ENCODE data around the gene CLC.
"Not testable (repeated sequence)": the region's sequence is repeated elsewhere in the genome, so short reads cannot be mapped to it uniquely, and the experiment has no call there.

CLC gene

GRCh38 chr19:39729594-39729993, 8.2 kb downstream of the CLC start:
- DNase-seq (ENCODE audit: low read depth), result no peak

- DNase-seq (ENCODE audit: low read depth), result no peak
These were observed 9.8 kb downstream of the CLC start for GRCh38 chr19:39728040-39728439.

DNA sequence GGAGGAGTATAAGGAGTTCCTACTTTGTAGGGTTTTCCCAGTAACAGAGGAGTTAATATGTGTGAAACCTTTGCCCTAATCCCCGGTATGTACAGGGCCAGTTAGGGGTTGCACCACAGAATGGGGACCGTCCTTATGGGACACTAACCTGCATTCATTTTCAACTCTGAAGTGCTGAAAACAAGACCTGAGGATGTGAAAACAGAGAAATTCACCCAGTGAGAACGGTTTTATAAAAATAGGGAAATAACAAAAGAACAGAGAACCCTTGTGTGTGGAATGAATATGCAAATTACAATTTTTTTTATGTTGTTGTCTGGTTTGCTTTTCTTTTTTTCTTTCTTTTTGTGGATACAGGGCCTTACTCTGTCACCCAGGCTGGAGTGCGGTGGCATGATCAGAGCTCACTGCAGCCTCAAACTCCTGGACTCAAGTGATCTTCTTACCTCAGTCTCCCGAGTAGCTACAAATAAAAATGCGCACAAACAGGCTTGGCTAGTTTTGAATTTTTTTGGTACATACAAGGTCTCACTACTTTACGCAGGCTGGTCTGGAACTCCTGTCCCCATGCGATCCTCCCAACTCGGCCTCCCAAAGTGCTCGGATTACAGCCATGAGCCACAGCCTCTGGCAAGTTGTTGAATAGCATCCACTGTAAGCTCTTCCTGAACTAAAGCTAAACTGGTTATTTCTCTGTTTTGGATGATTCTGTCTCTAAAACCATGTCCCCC, 10.6 kb downstream of the CLC start:
- DNase-seq (ENCODE audit: low read depth), result no peak

DNA sequence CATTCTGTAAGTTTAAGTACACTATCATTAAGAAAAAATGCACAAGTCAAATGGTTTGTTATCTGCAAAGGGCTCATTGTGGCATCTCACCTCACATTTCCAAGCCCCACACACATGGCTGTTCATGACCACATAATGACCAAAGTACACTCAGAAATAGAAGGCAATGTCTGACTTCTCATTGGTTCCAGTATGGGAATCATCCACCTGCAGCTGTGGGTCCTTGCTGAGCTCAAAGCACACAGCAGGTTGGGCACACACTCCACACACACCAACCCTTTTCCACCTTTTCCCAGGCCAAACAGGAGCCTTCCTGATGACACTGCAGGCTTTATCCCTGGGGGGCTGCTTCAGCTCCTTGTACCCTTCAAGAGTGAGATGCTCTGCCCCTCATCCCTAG, 11.8 kb downstream of the CLC start:
- no peak for DNase-seq (ENCODE audit: low read depth)

DNA sequence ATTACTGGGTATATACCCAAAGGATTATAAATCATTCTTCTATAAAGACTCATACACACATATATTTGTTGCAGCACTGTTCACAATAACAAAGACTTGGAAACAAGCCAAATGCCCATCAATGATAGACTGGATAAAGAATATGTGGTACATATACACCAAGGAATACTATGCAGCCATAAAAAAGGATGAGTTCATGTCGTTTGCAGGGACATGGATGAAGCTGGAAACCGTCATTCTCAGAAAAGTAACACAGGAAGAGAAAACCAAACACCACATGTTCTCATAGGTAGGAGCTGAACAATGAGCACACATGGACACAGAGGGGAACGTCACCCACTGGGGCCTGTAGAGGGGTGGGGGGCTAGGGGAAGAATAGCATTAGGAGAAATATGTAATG, 17.7 kb downstream of the CLC start:
- DNase-seq (ENCODE audit: low read depth), result not testable (repeated sequence)

DNA sequence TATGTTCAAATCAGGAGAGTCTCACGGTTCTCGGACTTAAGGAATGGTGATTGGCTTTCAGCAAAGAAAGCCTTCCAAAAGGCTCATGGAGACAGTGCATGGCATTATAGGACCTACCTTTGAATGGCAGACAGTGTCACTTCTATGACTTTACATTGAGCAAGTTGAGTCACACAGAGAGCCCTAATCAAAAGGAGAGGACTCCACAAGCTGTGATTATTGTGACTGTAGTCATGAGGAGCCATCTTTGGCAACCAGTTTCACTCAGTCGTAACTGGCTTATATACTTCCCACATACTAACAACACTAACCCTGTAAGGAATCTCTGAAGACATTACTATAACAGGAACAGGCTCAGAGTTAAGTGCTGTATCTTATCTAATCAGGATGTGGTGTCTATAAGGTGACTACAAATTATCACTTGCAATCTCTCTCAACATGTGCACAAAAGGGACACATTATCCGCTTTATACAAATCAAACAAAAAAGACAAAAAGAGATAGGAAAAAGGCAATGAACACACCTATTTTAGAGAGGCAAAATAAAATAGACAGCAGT, 27.4 kb downstream of the CLC start:
- DNase-seq (ENCODE audit: low read depth), result no peak

DNA sequence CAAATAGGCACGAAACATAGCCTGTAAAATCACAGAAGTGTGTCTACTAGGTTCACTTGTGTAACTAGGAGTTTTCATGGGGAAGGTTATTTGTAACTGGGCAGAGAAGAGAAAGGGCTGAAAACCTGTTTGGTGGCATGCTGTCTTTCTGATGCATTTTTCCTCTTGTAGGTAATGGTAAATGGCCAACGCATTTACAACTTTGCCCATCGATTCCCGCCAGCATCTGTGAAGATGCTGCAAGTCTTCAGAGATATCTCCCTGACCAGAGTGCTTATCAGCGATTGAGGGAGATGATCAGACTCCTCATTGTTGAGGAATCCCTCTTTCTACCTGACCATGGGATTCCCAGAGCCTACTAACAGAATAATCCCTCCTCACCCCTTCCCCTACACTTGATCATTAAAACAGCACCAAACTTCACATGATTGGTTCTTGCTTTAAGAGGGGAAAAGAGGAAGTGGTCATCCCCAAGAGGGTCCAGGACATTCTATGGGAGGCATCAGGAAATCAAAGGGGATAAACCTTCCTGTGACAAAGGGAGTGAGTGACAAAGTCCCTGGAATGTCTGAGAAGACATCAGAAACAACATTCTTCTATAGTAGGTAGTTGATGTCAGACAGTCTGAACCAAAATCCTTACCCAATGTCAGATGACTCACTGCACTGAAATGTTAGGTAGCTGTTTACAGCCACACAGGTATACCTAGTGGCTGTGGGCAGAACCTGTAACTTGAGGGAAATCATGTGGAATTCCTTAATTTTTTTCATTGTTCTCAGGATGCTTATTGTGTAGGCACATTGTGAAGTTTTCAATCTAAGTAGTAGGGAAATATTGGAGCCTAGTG, 28.6 kb downstream of the CLC start:
- DNase-seq (ENCODE audit: low read depth), result no peak

DNA sequence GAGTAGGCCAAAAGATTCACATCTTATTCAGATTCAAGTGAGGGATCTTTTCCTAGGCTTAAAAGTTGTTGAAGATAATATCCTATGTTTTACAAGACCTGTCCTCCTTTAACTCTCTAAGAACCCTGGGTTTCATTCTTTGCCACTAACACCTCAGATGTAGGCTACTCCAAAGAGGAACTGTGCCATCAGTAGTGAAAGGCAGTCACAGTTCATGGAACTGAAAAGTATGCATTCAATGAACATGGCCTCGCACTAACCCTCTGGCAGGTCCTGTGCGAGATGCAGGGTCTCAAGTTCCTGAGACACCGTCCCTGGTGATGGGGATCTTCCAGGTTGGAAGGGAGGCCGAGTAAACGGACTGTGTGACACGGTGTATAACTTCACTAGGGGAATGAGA, 29.2 kb downstream of the CLC start:
- DNase-seq (ENCODE audit: low read depth), result no peak

GRCh38 chr19:39705578-39706188, 32.1 kb downstream of the CLC start:
- no peak for DNase-seq (ENCODE audit: low read depth)

- no peak for DNase-seq (ENCODE audit: low read depth)
These were observed 33.4 kb downstream of the CLC start, which contains the start of gene LGALS14 for GRCh38 chr19:39704181-39705044. LGALS14 (plus strand) TSS chr19:39704481; CDS start chr19:39704529, 48 bp downstream.

DNA sequence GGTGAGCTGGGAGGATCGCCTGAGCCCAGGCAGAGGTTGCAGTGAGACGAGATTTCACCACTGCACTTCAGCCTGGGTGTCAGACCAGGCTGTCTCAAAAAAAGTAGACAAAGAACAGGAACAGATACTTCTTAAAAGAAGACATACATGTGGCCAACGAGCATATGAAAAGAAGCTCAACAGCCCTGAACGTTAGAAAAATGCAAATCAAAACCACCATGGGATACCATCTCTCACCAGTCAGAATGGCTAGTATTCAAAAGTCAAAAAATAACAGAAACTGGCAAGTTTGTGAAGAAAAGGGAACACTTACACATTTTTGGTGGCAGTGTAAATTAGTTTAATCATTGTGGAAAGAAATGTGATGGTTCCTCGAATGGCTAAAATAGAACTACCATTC, 36.5 kb downstream of the CLC start:
- DNase-seq (ENCODE audit: low read depth), result no peak

GRCh38 chr19:39698535-39698934, 39.3 kb downstream of the CLC start:
- DNase-seq (ENCODE audit: low read depth), result no peak

GRCh38 chr19:39696387-39696786, 41.4 kb downstream of the CLC start:
- no peak for DNase-seq (ENCODE audit: low read depth)

DNA sequence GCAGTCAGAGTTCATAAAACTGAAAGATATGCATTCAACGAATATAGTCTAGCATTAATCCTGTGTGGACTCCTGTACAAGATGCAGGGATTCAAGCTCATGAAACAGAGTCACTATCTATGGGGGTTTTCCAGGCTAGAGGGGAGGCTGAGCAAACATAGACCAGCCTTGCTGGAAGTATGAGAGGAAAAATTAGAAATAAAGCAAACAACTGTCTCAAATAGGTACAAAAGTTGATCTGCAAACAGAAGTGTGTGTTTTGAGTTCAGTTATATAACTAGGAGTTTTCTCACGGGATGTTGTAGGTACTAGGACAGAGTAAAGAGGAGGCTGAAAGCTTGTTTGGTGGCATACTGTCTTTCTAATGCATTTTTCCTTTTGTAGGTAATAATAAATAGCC, 42.1 kb downstream of the CLC start:
- DNase-seq (ENCODE audit: low read depth), result no peak

DNA sequence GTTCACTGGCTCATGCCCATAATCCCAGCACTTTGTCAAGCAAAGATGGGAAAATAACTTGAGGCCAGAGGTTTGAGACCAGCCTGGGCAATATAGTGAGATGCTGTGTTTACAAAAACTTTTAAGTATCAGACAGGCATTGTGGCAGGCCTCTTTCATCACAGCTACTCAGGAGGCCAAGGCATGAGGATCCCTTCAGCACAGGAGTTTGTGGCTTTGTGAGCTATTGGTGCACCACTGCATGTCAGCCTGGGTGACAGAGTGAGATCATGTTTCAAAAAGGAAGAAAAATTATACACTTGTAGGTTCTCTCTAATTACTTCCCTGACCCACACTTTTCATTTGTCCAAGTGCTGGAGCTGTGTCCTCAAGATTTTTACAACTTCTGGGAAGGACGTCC, 45.0 kb downstream of the CLC start:
- no peak for DNase-seq (ENCODE audit: low read depth)

DNA sequence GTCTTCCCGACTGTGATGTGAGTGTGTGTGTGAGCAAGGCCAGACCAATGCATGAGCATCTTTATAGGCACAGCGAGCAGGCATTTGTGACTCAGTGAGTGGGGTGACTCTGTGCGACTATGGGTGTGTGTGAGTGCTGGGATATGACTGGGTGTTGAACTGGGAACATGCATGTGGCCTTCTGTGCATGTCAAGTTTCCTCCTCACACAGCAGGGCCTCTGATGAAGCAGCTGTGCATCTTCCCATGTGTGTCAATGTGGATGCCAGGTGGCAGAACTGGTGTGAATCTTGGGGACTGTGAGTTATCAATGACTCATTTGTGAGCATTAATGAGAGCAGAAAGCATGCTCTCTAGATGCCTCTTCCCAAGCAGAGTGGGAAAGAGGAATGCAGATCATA, 45.7 kb downstream of the CLC start:
- no peak for DNase-seq (ENCODE audit: low read depth)

GRCh38 chr19:39688637-39689036, 49.2 kb downstream of the CLC start:
- DNase-seq (ENCODE audit: low read depth), result not testable (repeated sequence)

DNA sequence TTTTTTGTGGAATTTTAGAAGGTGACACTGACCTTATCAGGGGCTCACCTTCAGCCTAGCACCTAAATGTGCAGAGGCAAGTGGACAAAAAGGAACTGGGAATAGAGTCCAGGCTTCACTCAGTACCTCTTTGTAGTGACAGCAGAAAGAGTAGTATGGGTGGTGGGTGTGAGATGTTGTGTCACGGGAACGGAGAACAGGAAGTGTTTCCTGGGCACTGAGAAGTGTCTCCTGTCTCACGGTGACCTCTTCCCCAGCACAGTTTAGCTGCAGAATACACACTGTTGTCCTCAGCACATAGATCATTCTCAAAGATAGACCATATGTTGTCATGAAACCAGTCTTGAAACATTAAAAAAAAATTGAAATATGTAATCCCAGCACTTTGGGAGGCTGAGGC, 51.1 kb downstream of the CLC start:
- DNase-seq (ENCODE audit: low read depth), result no peak

DNA sequence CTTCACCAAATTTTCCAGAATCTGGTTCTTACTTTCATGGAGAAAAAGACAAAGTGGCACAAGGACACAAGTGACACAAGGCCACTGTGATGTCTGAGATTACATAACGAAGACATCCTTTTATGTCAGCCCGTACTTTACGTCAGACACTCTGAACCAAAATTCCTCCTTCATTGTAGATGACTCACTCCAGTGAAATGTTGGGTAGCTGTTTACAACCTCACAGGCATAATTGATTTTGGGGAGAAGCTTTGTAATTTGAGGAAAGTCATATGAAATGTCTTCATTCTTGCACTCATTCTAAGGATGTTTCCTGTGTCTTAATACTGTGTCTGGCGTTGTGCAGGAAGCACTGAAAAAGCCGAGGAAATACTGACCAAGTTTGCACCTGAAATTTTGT, 53.6 kb downstream of the CLC start:
- no peak for DNase-seq (ENCODE audit: low read depth)

GRCh38 chr19:39681416-39681815, 56.4 kb downstream of the CLC start:
- DNase-seq (ENCODE audit: low read depth), result no peak

All from stimulated activated CD8-positive, alpha-beta memory T cell treated with anti-CD3 and anti-CD28 coated beads, Interleukin-7, amount 100 ng/mL, for 24 hours (primary cell).